Kidney (tissue), 14 donors: Measurements from ENCODE around the gene ITPR2. TPM values are rescaled to one million over a fixed set of nuclear protein-coding genes. Genes with fewer than 3 reads are reported as not detected.
A peak's percentile ranks its signal among the peaks of the same experiment; 100 is the strongest.

Experiments
- DNase-seq, 5 donors: peaks; one replicate each; pipeline ENCODE4 v3.0.0-alpha.2; 2013 to 2020
- FAIRE-seq: peaks from 2 replicates; lab custom pipeline; 2012; peaks lifted over from hg19 to GRCh38; lab: Jason Lieb, UNC
- H3K27ac ChIP-seq, 2 donors: one replicate each; pipeline ENCODE4 v1.7.0; 2013; ENCODE audit warnings: low read depth in 2 of 2, low read length in 2 of 2, inconsistent platforms in 1 of 2
- H3K27me3 ChIP-seq: one replicate; pipeline ENCODE4 v1.7.1; 2013; ENCODE audit warnings: low read length, inconsistent platforms; ENCODE audit not compliant: control insufficient read depth, insufficient read depth
- H3K36me3 ChIP-seq, 3 donors: one replicate each; pipeline versions ENCODE4 v1.7.0 to v1.7.1; 2013; ENCODE audit warnings: low read length in 3 of 3, control low read depth in 1 of 3, inconsistent platforms in 1 of 3; ENCODE audit not compliant: insufficient read depth in 3 of 3, control insufficient read depth in 2 of 3
- H3K4me1 ChIP-seq, 3 donors: one replicate each; pipeline versions ENCODE4 v1.7.0 to v1.7.1; 2013; ENCODE audit warnings: low read length in 3 of 3, inconsistent platforms in 1 of 3, low read depth in 1 of 3; ENCODE audit not compliant: control insufficient read depth in 2 of 3, insufficient read depth in 2 of 3
- H3K4me3 ChIP-seq, 3 donors: one replicate each; pipeline versions ENCODE4 v1.7.0 to v1.8.1; 2013; ENCODE audit warnings: low read length in 3 of 3, control low read depth in 1 of 3, inconsistent platforms in 1 of 3
- H3K9ac ChIP-seq, 3 donors: one replicate each; pipeline versions ENCODE4 v1.7.0 to v1.7.1; 2013; ENCODE audit warnings: low read length in 3 of 3, control low read depth in 1 of 3, inconsistent platforms in 1 of 3
- H3K9me3 ChIP-seq, 3 donors: one replicate each; pipeline versions ENCODE4 v1.7.0 to v1.7.1; 2013; ENCODE audit warnings: low read length in 3 of 3, control low read depth in 1 of 3, inconsistent platforms in 1 of 3; ENCODE audit not compliant: control insufficient read depth in 2 of 3, insufficient read depth in 1 of 3
- intact Hi-C: fragments of 100-400 bp; cut with DNase I; formaldehyde crosslinking; loops from one replicate; pipeline ENCODE4 v1.11.1; 2022
- polyA plus RNA-seq: library from polyadenylated mRNA; stranded (reverse); fragments of 350-450 nt; fragmentation: Illumina TruSeq; extraction: RNeasy Lipid Tissue Mini Kit (QIAGEN cat#74804); gene quantifications from one replicate; pipeline ENCODE4 v1.2.3, GENCODE V29; 2014; ENCODE audit warnings: low read depth, low replicate concordance; ENCODE audit not compliant: insufficient read depth
- total RNA-seq: library from RNA; stranded (reverse); fragmentation: NEBNext Ultra II Directional; extraction: Animal tissue kit (Norgen Biotek cat#: 25700); gene quantifications from one replicate; pipeline ENCODE4 v1.2.1, GENCODE V29; 2021
- TF ChIP-seq, protein P1 (sequence below): IDR thresholded peaks from 3 replicates; pipeline ENCODE4 v1.5.1; 2012; ENCODE audit warnings: mild to moderate bottlenecking, moderate library complexity, borderline replicate concordance; ENCODE audit not compliant: insufficient read depth; ENCODE audit errors: extremely low read depth
- donor health status: control.
- donor health status: control.
- donor health status: control.
- donor health status: control.
- donor health status: control.
- donor health status: DM: yes; HTN: yes; CAD: no.
- donor health status: Normal renal cell carcinoma (clear cell type).

Gene ITPR2
- total and polyA plus RNA-seq, 2 donors from 2014 or later = 5.7 to 56.9 TPM

DNA sequence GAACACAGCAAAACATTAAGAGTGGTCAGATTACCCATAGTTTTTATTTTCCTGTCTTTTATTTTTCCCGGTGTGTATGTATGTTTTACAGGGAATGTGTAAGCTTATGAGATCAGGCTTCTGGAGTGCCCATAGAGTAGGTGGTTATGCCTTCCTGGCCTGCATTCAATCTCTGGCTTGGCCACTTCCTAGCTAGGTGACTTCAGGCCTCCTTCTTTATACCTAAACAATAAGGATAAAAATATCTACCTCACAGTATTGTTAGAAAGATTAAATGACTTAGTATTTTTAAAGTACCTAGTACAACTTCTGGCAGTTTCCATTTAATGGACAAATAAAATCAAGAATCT is 42.4 kb downstream of the ITPR2 start:
- no peak for FAIRE-seq
- Histone ChIP-seq H3K27ac (no peak overlapping the region), H3K4me1 (peaks cover 0 to 3% (median 0%) of the 10 kb centered on the region in 3 donors), H3K9me3 (no peaks in the 10 kb centered on the region), H3K36me3 (no peaks in the 10 kb centered on the region), H3K4me3 (no peak overlapping the region), H3K9ac (no peak overlapping the region), H3K27me3 (no peaks in the 10 kb centered on the region)
- intact Hi-C loops = no loop called here
- TF ChIP-seq, protein P1, sequence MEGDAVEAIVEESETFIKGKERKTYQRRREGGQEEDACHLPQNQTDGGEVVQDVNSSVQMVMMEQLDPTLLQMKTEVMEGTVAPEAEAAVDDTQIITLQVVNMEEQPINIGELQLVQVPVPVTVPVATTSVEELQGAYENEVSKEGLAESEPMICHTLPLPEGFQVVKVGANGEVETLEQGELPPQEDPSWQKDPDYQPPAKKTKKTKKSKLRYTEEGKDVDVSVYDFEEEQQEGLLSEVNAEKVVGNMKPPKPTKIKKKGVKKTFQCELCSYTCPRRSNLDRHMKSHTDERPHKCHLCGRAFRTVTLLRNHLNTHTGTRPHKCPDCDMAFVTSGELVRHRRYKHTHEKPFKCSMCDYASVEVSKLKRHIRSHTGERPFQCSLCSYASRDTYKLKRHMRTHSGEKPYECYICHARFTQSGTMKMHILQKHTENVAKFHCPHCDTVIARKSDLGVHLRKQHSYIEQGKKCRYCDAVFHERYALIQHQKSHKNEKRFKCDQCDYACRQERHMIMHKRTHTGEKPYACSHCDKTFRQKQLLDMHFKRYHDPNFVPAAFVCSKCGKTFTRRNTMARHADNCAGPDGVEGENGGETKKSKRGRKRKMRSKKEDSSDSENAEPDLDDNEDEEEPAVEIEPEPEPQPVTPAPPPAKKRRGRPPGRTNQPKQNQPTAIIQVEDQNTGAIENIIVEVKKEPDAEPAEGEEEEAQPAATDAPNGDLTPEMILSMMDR = no peak
- DNase-seq = no peak

DNA sequence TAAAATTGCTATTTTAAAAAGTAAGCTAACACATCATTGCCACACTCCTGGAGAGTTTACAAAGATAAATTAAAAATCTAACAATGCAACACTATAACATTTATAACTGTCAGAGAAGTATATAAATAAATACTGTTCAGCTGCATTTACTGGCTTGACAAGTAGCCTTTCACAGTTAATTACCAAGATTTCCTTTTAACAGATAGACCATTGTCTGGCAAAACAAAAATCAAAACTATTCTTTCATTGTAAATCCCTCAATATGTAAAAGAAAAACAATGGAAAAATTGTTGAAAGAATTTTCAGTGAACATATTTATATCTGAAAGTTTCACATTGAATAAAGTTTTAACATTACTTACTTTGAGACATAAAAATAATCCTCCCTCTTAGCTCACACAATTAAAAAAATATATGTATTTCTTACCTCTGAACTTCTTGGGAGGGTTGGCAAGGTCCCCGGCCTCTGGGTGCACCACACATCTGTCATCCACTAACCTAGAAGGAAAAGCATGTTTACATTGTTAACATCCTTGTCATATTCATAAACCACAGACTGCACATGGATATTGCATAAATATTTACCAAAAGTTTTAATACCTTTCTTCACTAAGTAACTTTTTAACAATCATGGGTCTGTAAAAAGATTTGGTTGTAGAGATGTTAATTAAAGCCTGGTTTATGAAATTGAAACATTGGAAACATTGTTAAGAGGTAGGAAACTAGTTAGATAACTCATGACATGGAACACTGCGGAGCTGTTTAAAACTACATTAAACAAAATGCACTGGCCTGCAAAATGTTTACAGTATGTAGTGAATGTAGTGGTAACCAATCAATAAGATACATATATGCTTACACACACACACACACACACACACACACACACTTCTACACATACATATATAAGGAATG is 43.0 kb downstream of the ITPR2 start:
- DNase-seq = no peak
- TF ChIP-seq, protein P1 = no peak

DNA sequence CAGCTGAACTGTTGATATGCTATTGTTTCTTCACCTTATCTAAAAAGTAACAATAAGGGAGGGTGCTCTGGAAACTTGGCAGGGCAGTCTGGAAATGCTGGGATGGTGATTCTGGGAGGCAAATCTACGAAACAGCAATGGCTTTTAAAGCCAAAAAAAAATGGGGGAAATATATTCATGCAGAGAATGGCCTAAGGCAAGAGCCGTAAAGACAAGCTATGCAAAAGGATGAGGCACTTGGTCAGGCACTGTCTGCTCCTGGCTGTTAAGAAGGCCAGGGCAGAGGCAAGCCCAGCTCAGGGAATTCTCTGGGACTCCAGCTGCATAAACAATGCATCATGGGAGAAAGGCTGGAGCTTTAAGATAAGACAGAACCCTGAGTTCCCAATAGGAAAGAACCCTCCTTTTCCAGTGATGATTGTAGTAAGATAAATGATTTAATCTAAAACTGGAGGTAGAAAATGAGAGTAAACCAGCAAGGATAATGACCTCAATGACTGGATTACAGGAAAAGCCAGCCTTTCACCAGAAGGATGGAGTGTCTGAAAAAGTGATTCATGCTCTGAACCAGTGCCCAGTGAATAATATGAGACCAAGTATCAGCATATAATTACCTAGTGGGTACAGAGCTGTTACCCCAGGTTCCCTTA is 46.0 kb downstream of the ITPR2 start:
- Histone ChIP-seq H3K4me1 (peaks cover 0 to 3% (median 0%) of the 10 kb centered on the region in 3 donors), H3K9me3 (no peaks in the 10 kb centered on the region), H3K9ac (no peak overlapping the region), H3K27me3 (no peaks in the 10 kb centered on the region), H3K27ac (no peak overlapping the region), H3K36me3 (no peaks in the 10 kb centered on the region), H3K4me3 (no peak overlapping the region)
- DNase-seq (no peak), FAIRE-seq (no peak)
- TF ChIP-seq, protein P1 = no peak
- intact Hi-C loops = no loop called here

More for the DNA sequence above, 43.0 kb downstream of the ITPR2 start:
- no peak overlapping the region for H3K27ac ChIP-seq
- H3K4me3 ChIP-seq = no peak overlapping the region
- H3K4me1 ChIP-seq = peaks cover 0 to 3% (median 0%) of the 10 kb centered on the region in 3 donors
- H3K9ac ChIP-seq = no peak overlapping the region
- no peaks in the 10 kb centered on the region for H3K27me3 ChIP-seq
- FAIRE-seq = peak; percentile 13
- intact Hi-C loops = no loop called here
- H3K9me3 ChIP-seq = no peaks in the 10 kb centered on the region
- H3K36me3 ChIP-seq = no peaks in the 10 kb centered on the region
